Lower lobe of right lung (tissue), 2 donors: ENCODE results near the gene PCDHGB5. TPM values are rescaled to one million over a fixed set of nuclear protein-coding genes. Genes with fewer than 3 reads are reported as not detected.
"Not testable (repeated sequence)": the region's sequence is repeated elsewhere in the genome, so short reads cannot be mapped to it uniquely, and the experiment has no call there.

Experiments
- ATAC-seq, 2 donors: fragments of 200-7000 bp; cut with Tn5 transposase; one replicate each; pipeline ENCODE4 v1.9.1; 2020 to 2022; ENCODE audit warnings: mild to moderate bottlenecking in 2 of 2, moderate library complexity in 2 of 2
- DNase-seq: peaks from one replicate; pipeline ENCODE4 v3.0.0-alpha.2; 2020
- H3K27ac ChIP-seq: fragments of 200-600 bp; one replicate; pipeline ENCODE4 v1.8.0; 2022
- H3K27me3 ChIP-seq: fragments of 200-600 bp; one replicate; pipeline ENCODE4 v1.8.0; 2022; ENCODE audit warnings: low read depth
- H3K36me3 ChIP-seq: fragments of 200-600 bp; one replicate; pipeline ENCODE4 v1.8.0; 2022; ENCODE audit warnings: mild to moderate bottlenecking
- H3K4me1 ChIP-seq: fragments of 200-600 bp; one replicate; pipeline ENCODE4 v1.8.0; 2022
- H3K4me3 ChIP-seq: fragments of 200-600 bp; one replicate; pipeline ENCODE4 v1.8.0; 2022; ENCODE audit warnings: mild to moderate bottlenecking
- H3K9me3 ChIP-seq: fragments of 200-600 bp; one replicate; pipeline ENCODE4 v1.8.0; 2022
- CTCF ChIP-seq: fragments of 200-600 bp; IDR thresholded peaks from one replicate; pipeline ENCODE4 v1.8.0; 2022; ENCODE audit warnings: antibody characterized with exemption, mild to moderate bottlenecking
- intact Hi-C: fragments of 100-400 bp; cut with DNase I; formaldehyde crosslinking; loops from one replicate; pipeline ENCODE4 v1.11.0; 2022
- total RNA-seq: library from RNA; stranded (reverse); fragmentation: NEBNext Ultra II Directional; extraction: Animal tissue kit (Norgen Biotek cat#: 25700); gene quantifications from one replicate; pipeline ENCODE4 v1.2.1, GENCODE V29; 2021
- donor health status: DM: no; HTN: yes; CAD: no; lungs with severe emphysema.

The PCDHGB5 gene
- total RNA-seq, 1 donor from 2014 or later, result 9.1 TPM

- H3K4me3 ChIP-seq, result peak within 1 kb of the TSS; percentile 32
- no peaks in the 10 kb centered on the region for H3K4me1 ChIP-seq
- H3K27ac ChIP-seq, result no peak within 1 kb of the TSS
- peaks cover 49% of the 10 kb centered on the region for H3K9me3 ChIP-seq
- peak; percentile 33 for TF ChIP-seq CTCF
- intact Hi-C loops, result no loop called here
- DNase-seq (no peak), ATAC-seq (peak in 1 of 2 donors; percentile 47)
- peaks cover 20% of the 10 kb centered on the region for H3K27me3 ChIP-seq
- no peaks in the 10 kb centered on the region for H3K36me3 ChIP-seq
Observed at GRCh38 chr5:141402553-141403243, 5.0 kb downstream of the PCDHGB5 start, which contains the start of gene PCDHGA9. PCDHGA9 (plus strand) TSS chr5:141402778; CDS start chr5:141402953, 175 bp downstream.

DNA sequence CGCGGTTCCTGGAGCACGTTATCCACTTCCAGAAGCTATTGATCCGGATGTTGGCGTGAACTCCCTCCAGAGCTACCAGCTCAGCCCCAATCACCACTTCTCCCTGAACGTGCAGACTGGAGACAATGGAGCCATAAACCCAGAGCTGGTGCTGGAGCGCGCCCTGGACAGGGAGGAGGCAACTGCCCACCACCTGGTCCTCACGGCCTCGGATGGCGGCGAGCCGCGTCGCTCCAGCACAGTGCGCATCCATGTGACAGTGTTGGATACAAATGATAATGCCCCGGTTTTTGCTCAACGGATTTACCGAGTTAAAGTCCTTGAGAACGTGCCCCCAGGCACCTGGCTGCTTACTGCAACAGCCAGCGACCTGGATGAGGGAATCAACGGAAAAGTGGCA, 5.6 kb downstream of the PCDHGB5 start:
- Histone ChIP-seq H3K4me1 (no peaks in the 10 kb centered on the region), H3K4me3 (peak overlapping the region; percentile 32), H3K36me3 (no peaks in the 10 kb centered on the region), H3K27me3 (peaks cover 20% of the 10 kb centered on the region), H3K27ac (no peak overlapping the region), H3K9me3 (peaks cover 54% of the 10 kb centered on the region)
- ATAC-seq (no peak), DNase-seq (no peak)
- intact Hi-C loops, result no loop called here
- TF ChIP-seq CTCF, result no peak

DNA sequence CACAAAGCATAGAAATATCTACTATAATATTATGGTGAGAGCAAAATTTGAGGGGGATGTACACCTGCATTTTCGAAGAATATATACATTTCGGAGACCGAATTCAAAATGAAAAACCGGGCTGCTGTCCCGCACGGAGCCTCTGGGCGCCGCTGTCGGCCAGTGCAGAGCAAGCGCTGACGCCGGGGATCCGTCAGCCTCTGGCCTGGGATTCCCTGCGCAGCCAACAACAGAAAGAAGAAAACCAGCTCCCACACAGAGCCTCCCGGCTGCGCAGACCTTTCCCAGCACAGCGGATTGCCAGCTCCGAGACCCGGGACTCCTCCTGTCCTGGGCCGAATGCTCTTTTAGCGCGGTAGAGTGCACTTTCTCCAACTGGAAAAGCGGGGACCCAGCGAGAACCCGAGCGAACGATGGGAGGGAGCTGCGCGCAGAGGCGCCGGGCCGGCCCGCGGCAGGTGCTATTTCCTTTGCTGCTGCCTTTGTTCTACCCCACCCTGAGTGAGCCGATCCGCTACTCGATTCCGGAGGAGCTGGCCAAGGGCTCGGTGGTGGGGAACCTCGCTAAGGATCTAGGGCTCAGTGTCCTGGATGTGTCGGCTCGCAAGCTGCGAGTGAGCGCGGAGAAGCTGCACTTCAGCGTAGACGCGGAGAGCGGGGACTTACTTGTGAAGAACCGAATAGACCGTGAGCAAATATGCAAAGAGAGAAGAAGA, 10.2 kb downstream of the PCDHGB5 start, which contains the start of gene PCDHGB6:
Gene PCDHGB6 (plus strand): TSS at position 232 of the 716 bp plus-strand sequence. CDS start 182 bp downstream, at position 414.
- DNase-seq (peak; percentile 76), ATAC-seq (peak; percentile 84 to 90)
- Histone ChIP-seq H3K9me3 (peaks cover 65% of the 10 kb centered on the region), H3K27me3 (peaks cover 16% of the 10 kb centered on the region), H3K4me3 (peak within 1 kb of the TSS; percentile 44)
- H3K27ac ChIP-seq, H3K36me3 ChIP-seq, intact Hi-C loops, H3K4me1 ChIP-seq: not testable (repeated sequence)
- peak; percentile 59 for TF ChIP-seq CTCF

DNA sequence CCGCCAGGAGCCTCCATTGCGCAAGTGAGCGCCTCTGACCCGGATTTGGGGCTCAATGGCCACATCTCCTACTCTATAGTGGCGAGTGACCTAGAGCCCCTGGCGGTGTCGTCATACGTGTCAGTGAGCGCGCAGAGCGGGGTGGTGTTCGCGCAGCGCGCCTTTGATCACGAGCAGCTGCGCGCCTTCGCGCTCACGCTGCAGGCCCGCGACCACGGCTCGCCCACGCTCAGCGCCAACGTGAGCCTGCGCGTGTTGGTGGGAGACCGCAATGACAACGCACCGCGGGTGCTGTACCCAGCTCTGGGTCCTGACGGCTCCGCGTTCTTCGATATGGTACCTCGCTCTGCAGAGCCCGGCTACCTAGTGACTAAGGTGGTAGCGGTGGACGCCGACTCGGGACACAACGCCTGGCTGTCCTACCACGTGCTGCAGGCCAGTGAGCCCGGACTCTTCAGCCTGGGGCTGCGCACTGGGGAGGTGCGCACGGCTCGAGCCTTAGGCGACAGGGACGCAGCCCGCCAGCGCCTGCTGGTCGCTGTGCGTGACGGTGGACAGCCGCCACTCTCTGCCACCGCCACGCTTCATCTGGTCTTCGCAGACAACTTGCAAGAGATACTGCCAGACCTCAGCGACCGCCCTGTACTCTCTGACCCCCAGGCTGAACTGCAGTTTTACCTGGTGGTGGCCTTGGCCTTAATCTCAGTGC, 12.0 kb downstream of the PCDHGB5 start:
- intact Hi-C loops, result no loop called here
- Histone ChIP-seq H3K27me3 (peaks cover 15% of the 10 kb centered on the region), H3K9me3 (peaks cover 72% of the 10 kb centered on the region), H3K4me1 (peaks cover 3% of the 10 kb centered on the region), H3K4me3 (no peak overlapping the region), H3K36me3 (no peaks in the 10 kb centered on the region), H3K27ac (no peak overlapping the region)
- DNase-seq (no peak), ATAC-seq (no peak)
- no peak for TF ChIP-seq CTCF

- no peak for DNase-seq
- Histone ChIP-seq H3K36me3 (no peaks in the 10 kb centered on the region), H3K4me1 (peaks cover 3% of the 10 kb centered on the region), H3K9me3 (peaks cover 85% of the 10 kb centered on the region), H3K27me3 (peaks cover 16% of the 10 kb centered on the region), H3K4me3 (no peak overlapping the region), H3K27ac (no peak overlapping the region)
- ATAC-seq, result no peak
- intact Hi-C loops, result no loop called here
- no peak for TF ChIP-seq CTCF
Observed at GRCh38 chr5:141411575-141411974, 13.8 kb downstream of the PCDHGB5 start.
